Lung microvascular endothelial cell (primary cell): ENCODE results near the gene C2. TPM values are rescaled to one million over a fixed set of nuclear protein-coding genes. Genes with fewer than 3 reads are reported as not detected.
"Not testable (repeated sequence)": the region's sequence is repeated elsewhere in the genome, so short reads cannot be mapped to it uniquely, and the experiment has no call there.

Experiments used
- DNase-seq, 2 donors: peaks; one replicate each; pipeline versions ENCODE4 v3.0.0 to v3.0.0-alpha.2; 2010; ENCODE audit warnings: low read depth in 2 of 2
- total RNA-seq: library from RNA; depleted of rRNA; stranded (reverse); fragments of >200 nt; gene quantifications from 2 replicates; pipeline ENCODE4 v1.2.1, GENCODE V29; 2014

The C2 gene
- total RNA-seq, 1 donor from 2014 or later = not detected

DNA sequence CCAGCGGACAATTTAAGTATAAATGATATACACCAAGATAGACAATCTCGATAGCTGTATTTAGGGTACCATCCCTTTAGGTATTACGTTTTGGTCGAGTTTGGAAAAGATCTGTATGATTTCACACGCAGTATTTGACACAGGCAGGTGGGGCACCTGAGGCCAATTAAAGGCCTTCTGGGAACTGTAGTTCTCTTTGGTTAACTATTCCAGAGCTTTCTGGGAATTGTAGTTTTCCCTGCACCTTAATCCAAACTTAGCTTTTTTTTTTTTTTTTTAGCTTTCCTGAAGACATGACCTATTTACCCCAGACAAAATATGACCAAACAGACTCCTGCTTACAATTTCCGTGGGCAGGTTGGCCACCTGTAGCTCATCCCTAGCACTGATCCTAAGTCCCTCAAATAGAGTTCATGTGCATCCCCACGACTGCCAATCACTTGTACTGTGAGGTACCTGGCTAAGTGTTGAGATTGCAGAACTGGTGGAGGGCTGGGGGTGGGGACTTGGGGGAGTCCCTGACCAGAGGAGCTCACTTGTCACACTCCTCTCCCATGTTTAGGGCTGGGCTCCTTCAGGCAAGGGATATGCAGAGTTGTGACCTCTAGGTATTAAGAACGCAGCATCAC is 29.0 kb upstream of the C2 start:
- peak in 1 of 2 donors; percentile 58 for DNase-seq

GRCh38 chr6:31899215-31899614 is 28.3 kb upstream of the C2 start:
- no peak for DNase-seq

DNA sequence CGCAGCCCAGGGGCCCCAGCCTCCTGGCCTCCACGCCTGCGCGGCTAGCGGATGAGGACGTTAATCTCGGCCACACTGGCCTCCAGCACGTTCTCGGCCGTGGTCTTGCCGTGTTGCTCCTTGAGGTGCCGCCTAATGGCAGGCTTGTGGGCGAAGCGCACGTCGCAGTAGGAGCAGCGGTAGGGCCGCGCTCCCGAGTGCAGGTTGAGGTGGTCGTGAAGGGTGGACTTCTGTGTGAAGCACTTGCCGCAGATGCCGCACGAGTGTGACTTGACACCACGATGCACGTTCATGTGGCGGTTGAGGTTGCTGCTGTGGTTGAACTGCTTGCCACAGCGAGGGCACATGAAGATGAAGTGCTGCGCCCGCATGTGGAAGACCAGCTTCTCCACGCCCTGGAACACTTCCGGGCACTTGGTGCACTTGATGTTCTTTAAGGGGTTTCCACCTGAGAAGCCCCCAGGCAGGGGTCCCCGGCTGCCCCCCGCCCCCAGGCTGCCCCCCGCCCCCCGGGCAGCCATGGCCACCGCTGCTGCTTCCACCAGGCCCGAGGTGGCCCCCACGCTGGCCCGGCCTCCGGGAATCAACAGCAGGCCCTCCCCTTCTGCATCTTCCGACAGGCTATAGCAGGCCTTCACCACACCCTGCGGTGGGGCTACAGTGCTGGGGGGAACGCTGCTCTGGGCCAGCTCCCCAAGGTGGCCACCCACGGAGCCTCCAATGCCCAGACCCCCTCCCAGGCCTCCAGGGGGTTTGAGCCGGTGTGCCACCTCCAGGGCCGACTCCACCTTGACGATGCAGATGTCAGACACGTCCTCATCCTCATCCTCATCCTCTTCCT is 27.4 kb upstream of the C2 start:
- DNase-seq = no peak

DNA sequence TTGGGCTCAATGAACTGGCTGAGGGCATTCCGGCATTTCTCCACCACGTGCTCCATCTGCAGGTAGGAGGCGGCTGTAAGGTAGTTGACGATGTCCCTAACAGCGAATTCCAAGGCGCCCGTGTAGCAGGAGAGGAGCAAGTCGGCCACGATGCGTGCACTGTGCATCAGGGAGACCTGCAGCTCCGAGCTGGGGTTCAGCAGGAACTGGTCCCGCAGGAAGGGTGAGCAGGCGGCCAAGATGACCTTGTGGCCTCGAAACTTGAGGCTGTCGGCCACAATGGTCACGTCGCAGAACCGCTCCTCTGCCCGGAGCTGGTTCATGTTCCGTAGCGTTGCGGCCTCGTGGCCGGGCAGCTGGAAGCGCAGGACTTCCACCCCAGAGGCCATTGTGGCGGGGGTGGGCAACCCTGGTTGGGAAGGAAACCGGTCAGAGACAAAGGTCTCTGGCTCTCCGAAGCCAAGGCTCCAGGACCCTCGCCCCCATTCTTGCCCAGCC is 26.6 kb upstream of the C2 start:
- no peak for DNase-seq

DNA sequence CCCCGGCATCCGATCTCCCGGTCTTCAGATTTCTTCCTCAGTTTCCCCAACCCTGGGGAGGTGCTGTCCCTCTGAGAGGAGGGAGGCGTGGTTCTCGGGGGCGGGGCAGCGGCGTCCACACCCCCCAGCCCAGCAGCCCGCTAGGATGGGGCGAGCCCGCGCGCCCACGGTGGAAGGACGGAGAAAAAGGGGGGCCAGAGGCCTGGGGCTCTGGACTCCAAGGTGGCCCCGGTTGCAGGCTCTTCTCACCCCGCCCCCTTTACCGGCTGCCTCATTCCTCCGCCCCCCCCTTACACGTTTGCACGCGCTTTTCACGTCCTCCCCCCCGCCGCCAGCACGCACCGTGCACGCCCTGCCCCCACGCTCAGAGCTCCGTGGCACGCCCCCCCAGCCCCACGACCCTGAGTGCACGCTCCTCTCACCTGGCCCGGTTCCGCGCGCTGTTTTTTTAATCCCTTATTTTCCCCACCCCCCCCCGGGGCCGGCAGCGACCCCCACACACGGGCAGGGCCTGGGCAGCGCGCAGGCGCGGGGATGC is 26.0 kb upstream of the C2 start:
- peak; percentile 40 to 60 for DNase-seq

- DNase-seq = peak; percentile 91 to 94
These were observed 25.4 kb upstream of the C2 start, which contains the start of gene ZBTB12 for GRCh38 chr6:31901953-31902643. TSS of gene ZBTB12 (minus strand) at chr6:31902086. CDS start at chr6:31901305, 781 bp downstream.

DNA sequence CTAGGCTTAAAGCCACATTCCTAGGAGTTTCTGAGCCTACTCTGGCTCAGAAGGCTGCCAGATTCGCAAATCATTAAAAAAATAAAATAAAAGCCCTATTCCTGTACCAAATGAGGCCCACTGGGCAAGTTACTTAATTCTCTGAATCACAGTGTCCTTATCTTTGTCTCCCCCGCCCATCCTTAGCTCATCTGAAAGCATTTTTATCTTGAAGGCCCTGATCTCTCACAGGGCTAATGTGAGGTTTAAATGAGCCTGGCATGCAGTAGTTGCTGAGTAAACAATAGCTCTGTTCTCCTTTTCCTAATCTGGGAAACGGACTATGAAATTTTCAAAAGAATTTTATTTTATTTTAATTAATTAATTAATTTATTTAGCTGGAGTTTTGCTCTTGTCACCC is 23.6 kb upstream of the C2 start:
- no peak for DNase-seq

- no peak for DNase-seq
These were observed 22.5 kb upstream of the C2 start for GRCh38 chr6:31905041-31905440.

DNA sequence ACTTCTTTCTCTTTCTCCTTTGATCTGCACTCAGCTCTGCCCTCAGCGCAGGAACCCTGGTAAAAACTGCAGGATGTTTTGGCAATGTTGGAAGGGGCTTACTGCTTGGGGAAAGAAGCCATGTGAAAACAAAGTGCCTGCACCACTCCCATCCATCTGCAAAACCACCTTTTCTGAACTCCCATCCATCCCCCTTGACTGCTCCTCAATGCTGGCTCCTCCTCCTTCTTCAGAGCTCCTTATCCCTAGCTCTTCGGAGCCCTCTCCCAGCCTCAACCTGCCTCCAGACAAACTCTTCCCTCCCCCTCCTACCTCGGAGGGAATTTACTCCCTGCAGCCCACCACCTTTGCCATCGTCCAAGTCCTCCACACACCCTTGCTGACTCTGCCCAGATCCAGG is 21.4 kb upstream of the C2 start:
- DNase-seq = no peak

DNA sequence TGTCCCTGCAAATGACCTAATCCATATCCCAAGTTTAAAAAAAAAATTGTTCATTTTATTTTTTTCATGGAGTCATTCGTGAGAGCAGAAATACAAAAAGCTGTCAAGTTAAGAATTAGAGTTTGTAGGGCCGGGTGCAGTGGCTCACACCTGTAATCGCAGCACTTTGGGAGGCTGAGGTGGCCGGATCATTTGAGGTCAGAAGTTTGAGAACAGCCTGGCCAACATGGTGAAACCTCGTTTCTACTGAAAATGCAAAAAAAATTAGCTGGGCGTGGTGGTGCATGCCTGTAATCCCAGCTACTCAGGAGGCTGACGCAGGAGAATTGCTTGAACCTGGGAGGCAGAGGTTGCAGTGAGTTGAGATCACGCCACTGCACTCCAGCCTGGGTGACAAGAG is 20.8 kb upstream of the C2 start:
- not testable (repeated sequence) for DNase-seq

DNA sequence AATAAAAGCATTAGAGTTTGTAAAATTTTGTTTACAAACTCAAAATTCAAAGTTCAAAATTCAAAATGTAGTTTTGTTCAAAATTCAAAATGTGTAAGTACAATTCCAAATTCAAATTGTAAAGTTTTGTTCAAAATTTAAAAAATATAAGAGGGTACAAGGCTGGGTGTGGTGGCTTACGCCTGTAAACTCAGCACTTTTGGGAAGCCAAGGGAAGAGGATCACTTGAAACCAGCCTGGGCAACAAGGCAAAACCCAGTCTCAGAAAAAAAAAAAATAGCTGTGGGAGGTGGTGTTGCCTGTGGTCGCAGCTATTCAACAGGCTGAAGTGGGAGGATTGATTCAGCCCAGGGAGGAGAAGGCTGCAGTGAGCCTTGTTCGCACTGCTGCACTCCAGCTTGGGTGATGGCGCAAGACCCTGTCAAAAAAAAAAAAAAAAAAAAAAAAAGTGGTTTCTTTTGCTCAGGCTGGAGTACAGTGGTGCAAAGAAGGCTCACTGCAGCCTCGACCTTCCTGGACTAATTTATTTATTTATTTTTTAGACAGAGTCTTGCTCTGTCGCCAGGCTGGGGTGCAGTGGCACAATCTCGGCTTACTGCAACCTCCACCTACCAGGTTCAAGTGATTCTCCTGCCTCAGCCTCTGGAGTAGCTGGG is 20.2 kb upstream of the C2 start:
- no peak for DNase-seq

DNA sequence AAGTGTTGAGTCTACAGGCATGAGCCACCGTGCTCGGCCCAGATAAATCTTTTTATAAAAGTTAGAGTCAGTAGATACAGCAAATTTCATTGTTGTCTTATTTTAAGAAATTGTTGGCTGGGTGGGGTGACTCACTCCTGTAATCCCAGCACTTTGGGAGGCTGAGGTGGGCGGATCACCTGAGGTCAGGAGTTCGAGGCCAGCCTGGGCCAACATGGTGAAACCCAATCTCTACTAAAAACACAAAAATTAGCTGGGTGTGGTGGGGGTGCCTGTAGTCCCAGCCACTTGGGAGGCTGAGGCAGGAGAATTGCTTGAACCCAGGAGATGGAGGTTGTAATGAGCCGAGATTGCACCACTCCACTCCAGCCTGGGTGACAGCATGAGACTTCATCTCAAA is 19.3 kb upstream of the C2 start:
- not testable (repeated sequence) for DNase-seq

GRCh38 chr6:31908791-31909190 is 18.7 kb upstream of the C2 start:
- peak; percentile 21 to 36 for DNase-seq

- not testable (repeated sequence) for DNase-seq
These were observed 18.2 kb upstream of the C2 start for GRCh38 chr6:31909298-31909697.

- no peak for DNase-seq
These were observed 15.5 kb upstream of the C2 start for GRCh38 chr6:31911826-31912585.

GRCh38 chr6:31915351-31915750 is 12.2 kb upstream of the C2 start:
- DNase-seq = no peak

DNA sequence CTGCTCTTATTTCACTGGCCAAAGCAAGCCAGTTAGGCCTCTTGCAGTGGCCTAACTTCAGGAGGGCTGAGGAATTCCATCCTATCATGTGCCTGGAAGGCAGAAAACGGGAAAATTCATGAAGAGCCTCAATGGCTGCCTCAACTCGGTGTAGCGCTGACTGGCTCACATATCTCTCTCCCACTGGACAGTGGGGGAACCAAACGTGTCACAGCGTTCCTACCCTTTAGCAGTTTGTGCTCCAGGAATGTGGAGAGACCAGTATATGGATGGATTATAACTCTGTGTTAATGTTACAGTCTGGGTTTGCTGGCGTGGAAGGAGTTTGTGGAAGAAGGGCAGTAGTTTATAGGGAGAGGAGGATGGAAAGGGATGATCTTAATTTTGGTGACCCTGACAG is 11.8 kb upstream of the C2 start:
- no peak for DNase-seq

DNA sequence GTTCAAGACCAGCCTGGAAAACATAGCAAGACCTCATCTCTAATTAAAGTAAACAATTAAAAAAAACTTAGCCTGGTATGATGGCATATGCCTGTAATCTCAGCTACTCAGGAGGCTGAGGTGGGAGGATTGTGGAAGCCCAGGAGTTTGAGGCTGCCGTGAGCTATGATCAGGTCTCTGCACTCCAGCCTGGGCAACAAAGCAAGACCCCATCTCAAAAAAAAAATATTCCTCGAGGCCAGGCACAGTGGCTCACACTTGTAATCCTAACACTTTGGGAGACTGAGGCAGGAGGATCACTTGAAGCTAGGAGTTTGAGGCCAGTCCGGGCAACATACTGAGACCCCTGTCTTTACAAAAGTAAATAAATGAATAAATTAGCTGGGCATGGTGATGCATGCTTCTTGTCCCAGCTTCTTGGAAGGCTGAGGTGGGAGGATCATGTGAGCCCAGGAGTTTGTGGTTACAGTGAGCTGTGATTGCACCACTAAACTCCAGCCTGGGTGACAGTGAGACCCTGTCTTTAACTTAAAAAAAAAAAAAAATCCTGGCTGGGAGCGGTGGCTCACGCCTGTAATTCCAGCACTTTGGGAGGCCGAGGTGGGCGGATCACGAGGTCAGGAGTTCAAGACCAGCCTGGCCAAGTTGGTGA is 9.3 kb upstream of the C2 start:
- DNase-seq = no peak

DNA sequence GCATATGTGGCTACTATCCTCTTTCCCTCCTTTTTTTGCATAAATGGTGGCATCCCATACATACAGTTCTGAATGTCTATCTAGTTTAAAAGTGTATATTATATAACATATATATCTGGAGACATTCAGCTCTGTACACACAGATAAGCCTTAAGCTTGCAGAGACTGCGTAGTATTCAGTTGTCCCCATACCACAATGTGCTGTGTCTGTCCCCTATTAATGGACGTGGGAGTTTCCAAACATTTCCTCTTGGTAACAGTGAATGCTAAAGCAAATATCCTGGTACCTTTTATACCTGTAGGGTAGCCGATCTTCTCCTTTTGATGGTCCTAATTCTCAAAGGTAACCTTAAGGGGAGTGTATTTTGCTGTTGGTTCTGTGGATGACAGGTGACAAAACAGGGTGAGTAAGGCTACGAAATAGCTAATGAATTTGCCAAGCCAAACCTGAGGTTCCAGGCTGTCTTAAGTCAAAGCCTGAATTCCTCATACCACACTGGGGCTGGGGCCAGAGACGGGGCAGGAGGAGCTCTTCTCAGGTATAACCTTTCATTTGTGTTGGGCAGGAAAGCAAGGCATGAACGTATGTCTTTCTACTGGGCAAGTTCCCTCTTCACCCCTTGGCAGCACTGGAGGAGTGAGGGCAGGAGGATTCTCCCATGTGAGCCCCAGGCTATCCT is 7.8 kb upstream of the C2 start:
- no peak for DNase-seq

DNA sequence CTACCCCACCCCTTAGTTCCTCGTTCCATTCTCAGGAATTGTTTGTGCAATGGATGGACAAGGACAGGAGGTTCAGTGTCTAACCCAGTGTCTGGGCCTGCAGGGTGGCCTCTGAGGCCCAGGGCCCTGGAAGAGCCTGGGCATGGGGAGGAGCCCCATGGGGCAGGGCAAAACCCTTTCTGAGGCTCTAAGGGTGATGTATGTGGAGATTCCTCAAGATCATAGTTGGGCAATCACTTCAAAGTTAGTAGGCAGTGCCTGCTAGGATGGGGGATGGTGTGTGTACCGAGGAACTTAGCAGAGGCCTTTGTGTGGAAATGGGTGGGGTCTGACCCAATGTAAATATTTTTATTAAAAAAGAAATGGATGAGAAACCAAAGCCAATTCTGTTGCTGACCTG is 6.7 kb upstream of the C2 start:
- no peak for DNase-seq
